Endodermal cell (in vitro differentiated cells): ENCODE measurements around the gene COL4A1. TPM values are rescaled to one million over a fixed set of nuclear protein-coding genes. Genes with fewer than 3 reads are reported as not detected.
A peak's percentile ranks its signal among the peaks of the same experiment; 100 is the strongest.

Experiments
- DNase-seq: peaks from one replicate; pipeline ENCODE4 v3.0.0-alpha.2; 2017
- H3K27ac ChIP-seq: 2 replicates; pipeline ENCODE4 v1.5.1; 2013; ENCODE audit warnings: mild to moderate bottlenecking, low read depth, low read length, moderate library complexity
- H3K27me3 ChIP-seq: 2 replicates; pipeline ENCODE4 v1.6.1; 2013; ENCODE audit warnings: mild to moderate bottlenecking, low read length, moderate library complexity; ENCODE audit not compliant: insufficient read depth, control insufficient read depth, poor library complexity, severe bottlenecking
- H3K36me3 ChIP-seq: 2 replicates; pipeline ENCODE4 v1.7.0; 2013; ENCODE audit warnings: mild to moderate bottlenecking, low read length, moderate library complexity; ENCODE audit not compliant: control insufficient read depth, insufficient read depth
- H3K4me1 ChIP-seq: one replicate; pipeline ENCODE4 v1.7.0; 2013; ENCODE audit warnings: low read length; ENCODE audit not compliant: control insufficient read depth, insufficient read depth
- H3K4me3 ChIP-seq: 2 replicates; pipeline ENCODE4 v1.5.1; 2013; ENCODE audit warnings: mild to moderate bottlenecking, low read length, moderate library complexity
- H3K9ac ChIP-seq: 2 replicates; pipeline ENCODE4 v1.6.1; 2013; ENCODE audit warnings: mild to moderate bottlenecking, low read length, moderate library complexity; ENCODE audit not compliant: poor library complexity, severe bottlenecking; ENCODE audit errors: extremely low read depth
- H3K9me3 ChIP-seq: 2 replicates; pipeline ENCODE4 v1.6.1; 2013; ENCODE audit warnings: mild to moderate bottlenecking, low read length, moderate library complexity; ENCODE audit not compliant: control insufficient read depth
- H3K27ac Mint-ChIP-seq: 2 replicates; pipeline ENCODE4 v1.8.0; 2020; ENCODE audit warnings: mixed read lengths
- H3K27me3 Mint-ChIP-seq: 2 replicates; pipeline ENCODE4 v1.8.0; 2021; ENCODE audit warnings: mild to moderate bottlenecking, mixed read lengths; ENCODE audit not compliant: insufficient read depth
- H3K36me3 Mint-ChIP-seq: 2 replicates; pipeline ENCODE4 v1.8.0; 2020; ENCODE audit warnings: low read depth, mixed read lengths
- H3K4me1 Mint-ChIP-seq: 2 replicates; pipeline ENCODE4 v1.8.0; 2020; ENCODE audit warnings: mixed read lengths
- H3K4me3 Mint-ChIP-seq: 2 replicates; pipeline ENCODE4 v1.8.0; 2020; ENCODE audit warnings: mild to moderate bottlenecking, moderate library complexity, mixed read lengths
- H3K9me3 Mint-ChIP-seq: 2 replicates; pipeline ENCODE4 v1.8.0; 2020; ENCODE audit warnings: mild to moderate bottlenecking, mixed read lengths
- CTCF ChIP-seq: fragments of 200-600 bp; sonication (generic); conservative IDR thresholded peaks from 2 replicates; pipeline ENCODE4 v1.5.0; 2021; ENCODE audit warnings: antibody characterized with exemption, mild to moderate bottlenecking
- WGBS, 2 experiments: methylation state at CpG; one replicate each; pipeline versions ENCODE4 v1.1.5 to v1.1.7; 2013; ENCODE audit warnings: missing lambda C conversion rate in 2 of 2, mixed read lengths in 1 of 2; ENCODE audit not compliant: insufficient coverage in 1 of 2, insufficient read length in 1 of 2; 5-methylcytosine and 5-hydroxymethylcytosine counted together
- total RNA-seq, 2 donors: library from RNA; stranded (reverse); fragmentation: NEBNext Ultra II Directional in 1 of 2; extraction: Animal tissue kit (Norgen Biotek cat#: 25700) in 1 of 2; gene quantifications; 2 replicates in 1 of 2; 3 replicates in 1 of 2; pipeline ENCODE4 v1.2.1, GENCODE V29; 2021

Gene COL4A1
- total RNA-seq, 2 donors from 2014 or later = 702 to 764 TPM

GRCh38 chr13:110251193-110251819, 55.7 kb downstream of the COL4A1 start:
- no peak overlapping the region for H3K27ac Mint-ChIP-seq
- peaks cover 10% of the 10 kb centered on the region for H3K4me1 Mint-ChIP-seq
- no peak overlapping the region for H3K4me3 Mint-ChIP-seq
- peaks cover 50% of the 10 kb centered on the region for H3K36me3 ChIP-seq
- no peaks in the 10 kb centered on the region for H3K27me3 Mint-ChIP-seq
- no peaks in the 10 kb centered on the region for H3K9me3 Mint-ChIP-seq
- H3K36me3 Mint-ChIP-seq = peaks cover 35% of the 10 kb centered on the region
- no peak overlapping the region for H3K4me3 ChIP-seq
- no peaks in the 10 kb centered on the region for H3K9me3 ChIP-seq
- no peaks in the 10 kb centered on the region for H3K4me1 ChIP-seq
- DNase-seq = no peak
- no peak overlapping the region for H3K27ac ChIP-seq
- no peak for TF ChIP-seq CTCF
- no peaks in the 10 kb centered on the region for H3K27me3 ChIP-seq
- no peak overlapping the region for H3K9ac ChIP-seq
- WGBS, 2 experiments = 93 to 98% methylated on average over 9 to 12 of the region's 12 CpGs

- peaks cover 35% of the 10 kb centered on the region for H3K36me3 Mint-ChIP-seq
- H3K4me1 Mint-ChIP-seq = peaks cover 15% of the 10 kb centered on the region
- Histone ChIP-seq H3K27me3 (no peaks in the 10 kb centered on the region), H3K4me3 (no peak overlapping the region), H3K4me1 (peaks cover 2% of the 10 kb centered on the region), H3K9ac (no peak overlapping the region), H3K36me3 (peaks cover 51% of the 10 kb centered on the region), H3K27ac (no peak overlapping the region), H3K9me3 (no peaks in the 10 kb centered on the region)
- TF ChIP-seq CTCF = no peak
- WGBS, 2 experiments = 95 to 97% methylated on average over 5 to 10 of the region's 10 CpGs
- DNase-seq = no peak
- H3K4me3 Mint-ChIP-seq = no peak overlapping the region
- H3K9me3 Mint-ChIP-seq = no peaks in the 10 kb centered on the region
- H3K27ac Mint-ChIP-seq = peak overlapping the region; percentile 15
- no peaks in the 10 kb centered on the region for H3K27me3 Mint-ChIP-seq
Measured at GRCh38 chr13:110250258-110250891, 56.6 kb downstream of the COL4A1 start.

GRCh38 chr13:110249326-110249725, 57.6 kb downstream of the COL4A1 start:
- 92 to 95% methylated on average over 12 of the region's 13 CpGs for WGBS, 2 experiments
- Histone ChIP-seq H3K27ac (no peak overlapping the region), H3K4me1 (peaks cover 12% of the 10 kb centered on the region)

More at GRCh38 chr13:110249326-110249725, 57.6 kb downstream of the COL4A1 start:
- no peaks in the 10 kb centered on the region for H3K9me3 ChIP-seq
- no peaks in the 10 kb centered on the region for H3K27me3 ChIP-seq
- DNase-seq = no peak
- TF ChIP-seq CTCF = no peak
- no peak overlapping the region for H3K4me3 ChIP-seq
- H3K36me3 ChIP-seq = peaks cover 58% of the 10 kb centered on the region
- Mint-ChIP-seq H3K9me3 (no peaks in the 10 kb centered on the region), H3K36me3 (peaks cover 43% of the 10 kb centered on the region), H3K4me1 (peaks cover 26% of the 10 kb centered on the region), H3K4me3 (no peak overlapping the region), H3K27ac (peak overlapping the region; percentile 55), H3K27me3 (no peaks in the 10 kb centered on the region)
- H3K9ac ChIP-seq = no peak overlapping the region
